Activated CD8-positive, alpha-beta memory T cell treated with anti-CD3 and anti-CD28 coated beads, Interleukin-2, amount 50 U/mL, for 24 hours (primary cell): ENCODE measurements around the gene IFIT1.
"Not testable (repeated sequence)": the region's sequence is repeated elsewhere in the genome, so short reads cannot be mapped to it uniquely, and the experiment has no call there.

Source experiments
- DNase-seq: peaks from one replicate; pipeline ENCODE4 v3.0.0-alpha.2; 2020; ENCODE audit errors: extremely low read depth

IFIT1 gene

GRCh38 chr10:89364531-89364930 lies 27.9 kb upstream of the IFIT1 start:
- no peak for DNase-seq

- DNase-seq: no peak
Observed at GRCh38 chr10:89367529-89367928, 24.9 kb upstream of the IFIT1 start.

- no peak for DNase-seq
Observed at GRCh38 chr10:89368129-89368528, 24.3 kb upstream of the IFIT1 start.

GRCh38 chr10:89369156-89370105 lies 23.0 kb upstream of the IFIT1 start:
- DNase-seq: no peak

- no peak for DNase-seq
Observed at GRCh38 chr10:89371079-89371478, 21.3 kb upstream of the IFIT1 start.

DNA sequence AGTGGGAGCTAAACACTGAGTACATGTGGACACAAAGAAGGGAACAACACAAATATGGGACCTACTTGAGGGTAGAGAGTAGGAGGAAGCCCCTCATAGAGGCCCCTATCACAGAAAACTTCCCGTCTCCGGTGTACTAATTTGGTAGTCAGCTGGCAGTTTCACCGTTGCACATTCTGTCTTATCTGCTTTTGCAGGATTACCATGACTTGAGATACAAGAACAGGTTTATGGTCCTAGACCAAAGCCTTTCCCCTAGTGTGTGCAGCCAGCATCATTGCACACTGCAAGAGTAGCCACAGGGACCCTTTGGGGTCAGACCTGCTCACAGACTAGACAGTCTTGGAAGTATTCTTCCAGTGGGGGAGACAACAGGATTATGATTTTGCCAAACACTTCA lies 20.4 kb upstream of the IFIT1 start:
- DNase-seq: no peak

DNA sequence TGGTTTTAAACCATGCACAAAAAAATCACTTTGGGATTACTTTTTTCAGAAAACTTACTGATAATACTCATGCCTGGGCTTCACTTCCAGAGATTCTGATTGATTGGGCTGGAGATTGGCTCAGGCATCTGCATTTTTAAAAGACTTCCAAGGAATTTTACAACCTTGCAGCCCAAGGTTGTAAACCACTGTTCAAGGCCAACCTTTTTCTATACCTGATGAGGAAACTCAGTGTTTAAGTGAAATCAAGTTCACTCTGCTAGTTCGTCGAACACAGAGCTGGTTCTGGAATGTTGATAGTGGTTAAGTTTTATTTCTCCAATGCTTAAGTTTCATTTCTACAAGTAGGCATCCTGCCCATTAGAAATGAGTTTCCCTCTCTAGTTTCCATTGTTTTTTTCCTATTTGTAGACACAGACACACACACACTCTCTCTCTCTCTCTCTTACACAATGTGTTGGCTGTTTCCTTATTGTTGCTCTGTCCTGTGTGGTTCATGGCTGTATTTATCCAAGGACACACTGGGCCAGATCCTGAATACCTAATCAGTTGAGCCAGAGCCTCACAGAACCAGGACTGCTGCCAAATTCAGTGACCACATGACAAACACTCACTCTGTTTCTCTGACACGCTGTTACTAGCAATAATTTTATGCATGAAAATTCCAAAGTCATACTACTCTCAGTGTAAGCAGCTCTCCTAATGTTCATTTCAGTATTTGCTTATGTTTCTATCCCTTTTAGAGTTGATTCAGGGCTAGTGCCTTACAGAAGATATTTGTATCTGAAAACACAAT lies 18.3 kb upstream of the IFIT1 start:
- DNase-seq: no peak

- DNase-seq: no peak
Observed at GRCh38 chr10:89374713-89375141, 17.7 kb upstream of the IFIT1 start.

GRCh38 chr10:89377705-89378637 lies 14.5 kb upstream of the IFIT1 start, which contains the start of gene IFIT1B:
IFIT1B (plus strand) TSS chr10:89378056; CDS start chr10:89378136, 80 bp downstream.
- DNase-seq: no peak

DNA sequence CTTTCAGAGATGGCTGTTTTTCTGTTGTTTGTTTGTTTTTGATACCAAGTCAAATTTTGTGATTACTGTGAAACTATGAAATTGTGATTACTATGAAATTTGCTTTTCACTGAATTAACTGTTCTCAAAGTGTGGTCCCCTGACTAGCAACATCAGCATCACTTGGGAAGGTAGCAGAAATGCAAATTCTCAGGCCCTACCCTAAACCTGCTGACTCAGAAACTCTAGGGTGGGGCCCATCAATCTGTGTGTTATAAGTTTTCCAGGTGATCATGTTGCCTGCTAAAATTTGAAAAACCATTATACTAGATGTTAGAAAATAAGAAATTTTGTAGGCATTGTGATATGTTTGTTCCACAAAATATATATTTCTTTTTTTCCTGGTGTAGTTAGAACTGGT lies 13.3 kb upstream of the IFIT1 start:
- no peak for DNase-seq

GRCh38 chr10:89382757-89383156 lies 9.7 kb upstream of the IFIT1 start:
- no peak for DNase-seq

- no peak for DNase-seq
Observed at GRCh38 chr10:89384474-89385340, 7.7 kb upstream of the IFIT1 start.

GRCh38 chr10:89388806-89389205 lies 3.6 kb upstream of the IFIT1 start:
- no peak for DNase-seq

- no peak for DNase-seq
Observed at GRCh38 chr10:89389254-89389653, 3.2 kb upstream of the IFIT1 start.

GRCh38 chr10:89390476-89391225 lies 1.8 kb upstream of the IFIT1 start:
- no peak for DNase-seq

- not testable (repeated sequence) for DNase-seq
Observed at GRCh38 chr10:89391226-89391576, 1.2 kb upstream of the IFIT1 start.

GRCh38 chr10:89392974-89393373 lies 551 bp downstream of the IFIT1 start:
- no peak for DNase-seq

GRCh38 chr10:89393898-89394297 lies 1.5 kb downstream of the IFIT1 start:
- DNase-seq: no peak

DNA sequence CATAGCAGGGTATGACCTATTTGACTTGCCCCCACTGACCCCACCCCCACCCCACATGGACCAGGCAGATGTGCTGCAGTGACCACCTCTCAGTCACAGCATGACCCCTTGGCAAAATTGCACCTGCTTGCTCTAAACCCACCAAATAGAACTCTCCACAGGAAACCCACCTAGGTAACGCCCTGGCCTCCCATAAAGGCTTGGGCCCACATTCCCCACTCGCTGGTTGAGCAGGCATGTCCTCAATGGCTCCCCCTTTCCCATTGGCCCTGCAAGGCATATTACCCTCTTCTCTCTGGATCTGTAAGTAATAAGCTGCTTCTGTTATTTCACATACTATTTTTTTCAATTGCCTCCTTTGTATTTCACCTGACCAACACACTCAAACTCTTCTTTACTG lies 2.7 kb downstream of the IFIT1 start:
- DNase-seq: no peak
